GM19324 (cell line): ENCODE results near the gene ISY1.
"Not testable (repeated sequence)": the region's sequence is repeated elsewhere in the genome, so short reads cannot be mapped to it uniquely, and the experiment has no call there.

Source experiments
- ATAC-seq: cut with Tn5 transposase; IDR thresholded peaks from one replicate; pipeline ENCODE4 v1.9.1; 2021; ENCODE audit warnings: mild to moderate bottlenecking, moderate library complexity; ENCODE audit not compliant: unreplicated experiment, low FRiP score

Gene ISY1

DNA sequence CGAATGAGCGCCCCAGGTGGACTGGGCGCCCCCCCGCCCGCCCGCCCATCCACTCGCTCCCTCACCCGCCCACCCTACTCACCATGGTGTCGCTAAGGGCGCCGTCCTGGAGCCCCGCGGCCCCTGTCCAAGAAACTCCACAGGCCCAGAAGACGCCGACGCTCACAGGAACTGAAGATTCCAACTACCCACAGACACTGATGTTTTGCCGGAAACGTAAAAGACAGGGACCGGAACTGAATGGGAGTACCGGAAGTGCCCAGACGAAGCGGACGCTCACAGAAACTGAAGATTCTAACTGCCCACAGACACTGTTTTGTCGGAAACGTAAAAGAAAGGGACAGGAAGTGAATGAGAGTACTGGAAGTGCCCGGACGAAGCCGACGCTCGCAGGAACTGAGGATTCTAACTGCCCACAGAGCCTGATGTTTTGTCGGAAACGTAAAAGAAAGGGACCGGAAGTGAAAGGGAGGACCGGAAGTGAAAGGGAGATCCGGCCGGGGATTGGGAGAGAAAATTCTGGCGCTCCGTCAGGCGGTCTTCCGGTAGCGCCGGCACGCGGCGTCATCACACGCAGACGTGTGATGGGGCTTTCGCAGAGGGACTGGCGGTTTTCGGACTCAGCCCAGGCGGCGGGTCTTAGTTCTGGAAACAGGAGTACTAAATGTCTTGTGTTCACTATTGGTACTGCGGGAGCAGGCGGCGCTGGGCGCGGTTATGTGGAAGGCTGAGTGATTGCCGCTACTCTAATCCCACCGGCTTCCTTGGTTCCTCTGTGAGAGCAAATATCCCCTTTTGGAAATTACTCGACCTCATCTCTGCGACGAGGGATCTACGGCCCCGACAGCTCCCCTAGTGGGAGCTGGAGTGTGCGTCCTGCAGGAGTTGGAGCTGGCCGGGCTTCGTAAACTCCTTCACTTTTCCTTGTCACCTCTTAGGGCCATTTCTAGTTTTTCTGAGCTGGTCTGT lies at the start of gene ISY1:
Gene ISY1, minus strand, starts transcription at position 173 of the 969 bp plus-strand sequence. Its CDS starts 88 bp downstream, at position 85.
- ATAC-seq, result peak; percentile 89

DNA sequence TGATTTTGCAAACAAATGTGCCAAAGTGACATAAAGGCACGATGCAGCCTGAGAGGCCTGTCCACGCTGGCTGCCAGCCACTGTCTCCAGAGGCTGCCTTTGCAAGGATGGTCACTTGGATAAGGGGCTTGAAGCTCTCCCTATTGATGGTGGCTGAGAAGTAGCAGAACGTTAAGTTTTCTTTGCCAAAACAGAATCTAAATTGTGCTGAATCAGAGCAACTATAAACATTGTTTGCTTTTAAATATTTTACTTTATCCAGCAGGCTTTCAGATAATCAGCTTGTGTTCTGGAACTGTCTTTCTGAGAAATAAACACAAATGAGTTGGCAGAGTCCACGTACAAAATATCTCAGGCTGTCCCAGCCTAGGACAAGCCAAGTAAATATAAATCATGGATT lies 46.6 kb upstream of the ISY1 start:
- no peak for ATAC-seq

DNA sequence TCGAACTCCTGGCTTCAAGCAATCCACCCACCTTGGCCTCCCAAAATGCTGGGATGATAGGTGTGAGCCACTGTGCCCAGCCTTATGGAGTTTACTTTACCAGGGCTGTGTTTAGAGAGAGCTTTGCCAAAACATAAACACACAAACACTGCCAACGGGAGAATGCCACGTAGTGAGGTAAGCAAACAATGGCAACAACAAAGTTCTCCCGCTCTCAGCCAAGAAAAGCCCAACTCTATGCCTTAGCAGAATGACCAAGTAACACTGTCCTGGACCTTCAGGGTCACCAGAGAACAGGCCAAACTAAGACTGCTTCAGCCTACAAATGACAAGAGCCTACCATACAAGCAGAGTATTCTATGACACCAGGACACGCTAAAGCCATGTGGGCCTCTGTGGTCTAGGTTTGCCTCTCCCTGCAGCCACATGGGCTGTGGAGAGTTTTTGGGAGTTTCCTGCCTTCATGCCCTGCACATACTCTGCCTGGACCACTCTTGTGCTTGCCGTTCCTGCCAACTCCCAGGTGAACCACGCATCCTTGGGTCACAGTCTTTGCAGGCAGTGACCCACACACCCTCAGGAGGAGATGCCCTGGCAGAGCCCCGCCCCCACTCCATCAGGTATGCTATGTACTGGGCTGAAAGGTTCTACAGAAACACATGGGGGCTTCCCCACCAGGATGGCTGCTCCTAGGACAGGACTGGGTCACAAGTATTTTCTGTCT lies 44.4 kb upstream of the ISY1 start:
- ATAC-seq, result no peak

DNA sequence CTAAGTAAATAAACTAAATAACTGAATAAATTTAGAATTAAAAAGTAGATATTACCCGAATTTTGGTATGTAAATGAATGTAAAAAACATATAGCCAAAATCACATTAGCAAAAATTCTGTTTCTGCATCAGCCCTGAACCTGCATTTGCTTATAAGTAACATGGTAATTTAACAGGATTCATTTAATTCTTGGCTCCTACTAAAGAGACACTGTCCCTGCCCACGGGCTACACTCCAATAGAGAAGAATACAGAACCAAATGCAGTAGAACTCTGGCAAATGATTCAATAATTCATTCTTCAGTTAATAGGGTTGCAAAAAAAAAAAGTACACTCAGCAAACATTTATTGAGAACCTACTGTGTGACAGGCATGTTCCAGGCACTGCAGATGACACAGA lies 43.6 kb upstream of the ISY1 start:
- ATAC-seq, result no peak

DNA sequence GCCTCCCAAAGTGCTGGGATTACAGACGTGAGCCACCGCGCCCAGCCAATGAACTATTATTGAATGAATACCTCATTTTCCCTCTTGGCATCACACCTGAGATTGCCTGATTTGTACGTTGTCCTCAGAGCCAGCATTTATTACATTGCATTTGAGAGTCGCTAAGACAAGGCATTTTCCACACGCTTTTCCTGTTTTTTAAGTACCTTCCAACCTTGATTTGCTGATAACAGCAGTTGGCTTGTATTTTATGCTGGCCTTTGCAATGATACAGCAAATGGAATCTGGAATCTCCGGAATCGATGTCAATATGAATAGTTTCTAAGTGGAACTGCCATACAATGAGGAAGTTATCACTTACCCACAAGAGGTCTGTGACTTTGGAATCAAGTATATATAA lies 38.5 kb upstream of the ISY1 start:
- ATAC-seq, result no peak

DNA sequence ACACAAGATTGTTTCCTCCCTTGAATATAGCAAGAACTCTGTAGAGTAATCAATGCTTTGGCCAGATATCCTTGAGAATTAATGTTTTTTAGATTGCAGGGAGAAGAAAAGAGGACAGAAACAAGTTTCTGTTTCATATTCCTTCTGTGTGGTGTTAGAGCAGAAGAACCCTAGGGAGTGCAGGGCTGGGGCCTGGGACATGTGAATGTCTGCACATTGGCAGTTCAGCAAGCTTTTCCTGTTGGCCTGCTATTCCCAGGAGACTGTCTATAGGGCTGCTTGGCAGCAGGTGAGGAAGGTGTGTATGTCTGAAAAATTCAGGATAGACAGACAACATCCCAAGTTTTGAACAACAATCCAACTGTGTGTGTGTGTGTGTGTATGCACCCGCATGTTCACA lies 36.5 kb upstream of the ISY1 start:
- ATAC-seq, result no peak

DNA sequence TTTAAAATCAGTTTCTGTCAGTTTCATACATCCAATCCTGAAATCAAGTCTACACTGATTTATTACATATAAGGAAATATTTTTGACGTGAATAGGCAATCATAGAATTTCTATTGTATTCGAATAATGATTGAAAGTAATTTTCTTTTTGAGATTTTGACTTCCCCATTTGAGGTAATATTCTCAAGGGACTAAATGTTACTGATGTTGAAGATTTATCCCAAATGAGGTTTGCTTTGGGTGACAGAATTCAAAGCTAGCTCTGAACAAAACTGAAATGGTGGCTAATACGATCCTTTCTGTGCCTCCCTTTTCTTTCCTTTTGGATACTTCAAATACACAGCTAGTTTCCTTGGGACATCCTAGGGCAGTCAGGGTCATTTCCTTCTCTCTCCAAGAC lies 35.7 kb upstream of the ISY1 start:
- ATAC-seq, result no peak

DNA sequence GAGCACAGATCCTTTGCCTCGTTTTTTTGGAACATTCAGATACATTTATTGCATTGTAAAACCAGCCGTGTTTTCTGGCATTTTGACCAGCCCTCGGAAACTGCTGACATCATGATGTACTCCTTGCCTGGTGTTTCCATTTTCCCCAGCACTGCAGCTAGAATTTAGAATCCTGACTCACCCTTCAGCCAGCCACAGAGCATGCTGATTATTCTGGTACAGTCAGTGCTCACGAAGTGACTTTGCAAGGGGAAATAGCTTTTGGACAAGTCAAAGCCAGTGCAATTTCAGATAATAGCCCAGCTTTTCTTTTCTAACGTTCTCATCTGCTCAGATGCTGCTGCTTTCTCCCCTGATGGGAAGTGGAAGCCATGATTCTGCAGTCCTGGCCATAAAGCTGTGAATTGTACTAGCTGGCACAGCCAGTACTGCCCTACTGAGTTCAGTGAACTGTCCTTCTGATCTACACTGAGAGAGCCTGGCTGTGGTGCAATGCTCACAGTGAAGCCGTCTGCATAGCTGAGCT lies 34.9 kb upstream of the ISY1 start:
- no peak for ATAC-seq

DNA sequence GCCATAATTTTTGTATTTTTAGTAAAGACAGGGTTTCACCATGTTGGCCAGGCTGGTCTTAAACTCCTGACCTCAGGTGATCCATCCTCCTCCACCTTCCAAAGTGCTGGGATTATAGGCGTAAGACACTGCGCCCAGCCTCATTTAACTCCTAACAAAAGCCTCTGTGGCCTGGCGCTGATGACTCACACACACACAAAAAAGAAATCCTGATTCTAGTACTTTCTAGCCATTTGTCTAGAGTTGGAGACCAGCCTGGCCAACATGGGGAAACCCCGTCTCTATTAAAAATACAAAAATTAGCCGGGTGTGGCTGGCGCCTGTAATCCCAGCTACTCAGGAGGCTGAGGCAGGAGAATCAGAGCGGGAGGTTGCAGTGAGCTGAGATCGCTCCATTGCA lies 28.9 kb upstream of the ISY1 start:
- not testable (repeated sequence) for ATAC-seq

DNA sequence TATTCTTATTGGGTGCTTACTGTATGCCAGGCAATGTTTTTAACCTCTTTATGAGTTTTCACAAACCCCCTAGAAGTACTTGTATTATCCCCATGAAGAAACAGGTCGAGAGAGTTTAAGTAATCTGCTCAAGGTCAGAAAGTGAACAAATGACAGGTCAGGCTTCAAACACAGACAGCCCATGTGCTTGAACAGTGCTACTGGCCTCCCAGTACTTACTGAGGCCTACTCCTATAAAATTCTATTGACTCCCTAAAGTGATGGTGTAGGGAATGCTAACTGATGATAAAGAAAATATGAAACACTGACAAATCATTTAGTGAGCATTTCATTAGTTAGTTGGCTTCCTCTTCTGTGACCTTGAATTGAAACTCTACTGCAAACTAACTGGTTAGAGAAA lies 27.0 kb upstream of the ISY1 start:
- ATAC-seq, result no peak

DNA sequence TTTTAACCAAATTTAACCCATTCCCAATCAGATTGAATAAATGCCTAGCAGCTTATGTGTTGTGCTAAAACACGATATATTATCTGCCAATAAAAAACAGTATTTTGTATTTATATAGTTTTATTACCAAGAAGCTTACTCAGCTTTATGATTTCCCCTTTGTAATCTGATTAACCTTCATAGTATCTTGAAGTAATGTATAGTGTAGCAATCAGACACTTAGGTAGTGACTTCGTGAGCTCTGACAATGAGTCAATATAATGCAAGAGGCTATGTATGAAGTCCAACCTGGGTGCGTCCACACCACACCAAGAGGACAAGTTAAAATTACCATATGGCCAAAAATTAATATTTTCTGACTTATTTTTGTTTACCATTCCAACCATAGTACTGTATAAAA lies 24.9 kb upstream of the ISY1 start:
- ATAC-seq, result no peak

DNA sequence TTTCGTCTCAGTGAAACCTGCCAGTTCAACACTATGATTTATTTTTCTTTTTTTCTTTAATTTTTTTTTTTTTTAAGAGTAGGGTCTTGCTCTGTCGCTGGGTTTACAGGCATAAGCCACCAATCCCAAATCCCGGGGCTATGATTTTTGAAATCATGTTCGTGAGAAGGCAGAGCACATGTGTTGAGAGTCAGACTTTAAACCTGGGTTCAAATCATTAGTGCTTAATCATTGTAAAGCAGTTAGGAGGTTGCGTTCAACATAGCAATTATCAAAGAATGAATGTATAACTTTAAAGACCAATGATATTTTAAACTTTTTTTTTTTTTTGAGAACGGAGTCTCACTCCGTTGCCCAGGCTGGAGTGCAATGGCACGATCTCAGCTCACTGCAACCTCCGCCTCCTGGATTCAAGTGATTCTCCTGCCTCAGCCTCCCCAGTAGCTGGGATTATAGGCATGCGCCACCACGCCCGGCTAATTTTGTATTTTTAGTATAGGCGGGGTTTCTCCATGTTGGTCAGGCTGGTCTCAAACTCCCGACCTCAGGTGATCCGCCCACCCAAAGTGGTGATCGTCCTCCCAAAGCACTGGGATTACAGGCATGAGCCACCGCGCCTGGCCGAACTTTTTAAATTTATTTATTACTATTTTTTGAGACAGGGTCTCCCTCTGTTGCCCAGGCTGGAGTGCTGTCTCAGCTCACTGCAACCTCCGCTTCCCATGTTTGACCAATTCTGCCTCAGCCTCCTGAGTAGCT lies 24.1 kb upstream of the ISY1 start:
- ATAC-seq, result not testable (repeated sequence)

DNA sequence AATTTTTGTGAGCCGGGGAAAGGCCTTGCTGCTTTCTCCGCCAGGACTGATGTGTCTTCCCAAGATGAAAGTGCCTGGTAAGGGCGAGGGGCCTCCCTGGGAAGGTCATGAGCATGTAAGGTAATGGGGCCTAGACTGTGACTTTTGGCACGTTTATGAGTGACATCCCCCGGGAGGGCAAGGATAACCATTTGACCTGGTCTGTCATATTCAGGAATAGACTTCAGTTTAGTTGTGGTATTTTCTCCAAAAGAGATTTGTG lies 23.5 kb upstream of the ISY1 start:
- no peak for ATAC-seq

DNA sequence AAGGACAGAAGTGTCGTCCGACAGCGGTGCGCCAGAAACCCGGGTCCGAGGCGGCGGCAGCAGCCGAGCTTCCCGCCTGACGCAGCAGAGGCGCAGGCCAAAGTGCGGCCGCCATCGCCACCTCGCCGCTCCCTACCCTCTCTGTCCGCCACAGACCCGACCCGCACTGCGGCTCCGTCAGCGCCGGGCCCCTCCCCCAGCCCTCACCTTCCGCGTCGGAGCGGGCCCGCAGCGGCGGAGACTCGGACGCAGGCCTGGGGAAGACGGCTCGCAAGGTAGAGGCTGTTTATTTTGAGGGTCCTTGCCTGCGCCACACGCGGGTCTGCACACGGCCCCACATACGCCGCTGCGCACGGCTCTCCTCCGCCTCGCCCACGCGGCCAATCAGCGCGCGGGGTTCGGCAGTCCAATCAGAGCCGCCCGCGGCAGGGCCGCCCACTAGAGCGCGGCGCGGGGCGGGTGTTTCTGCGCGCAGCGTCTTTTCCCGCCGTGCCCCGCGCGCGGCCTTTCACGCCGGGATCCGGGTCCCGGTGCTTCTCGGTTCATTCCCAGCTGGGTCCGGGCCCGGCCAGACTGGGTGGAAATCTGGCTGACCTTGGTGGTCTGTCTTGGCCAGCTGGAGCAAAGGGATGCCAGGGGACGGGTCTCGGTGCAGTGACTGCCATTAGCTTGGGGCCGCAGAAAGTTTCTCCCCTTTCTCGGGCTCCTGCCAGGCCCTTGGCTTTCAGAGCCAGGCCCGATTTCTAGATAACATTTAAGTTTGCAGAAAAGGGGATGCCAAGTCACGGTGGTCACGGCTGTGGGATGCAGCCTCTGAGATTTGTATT lies 22.9 kb upstream of the ISY1 start, which contains the start of gene CNBP:
Gene CNBP, minus strand, starts transcription at position 328 of the 827 bp plus-strand sequence. CDS start 12,139 bp downstream, outside the sequence.
- ATAC-seq, result peak; percentile 96

DNA sequence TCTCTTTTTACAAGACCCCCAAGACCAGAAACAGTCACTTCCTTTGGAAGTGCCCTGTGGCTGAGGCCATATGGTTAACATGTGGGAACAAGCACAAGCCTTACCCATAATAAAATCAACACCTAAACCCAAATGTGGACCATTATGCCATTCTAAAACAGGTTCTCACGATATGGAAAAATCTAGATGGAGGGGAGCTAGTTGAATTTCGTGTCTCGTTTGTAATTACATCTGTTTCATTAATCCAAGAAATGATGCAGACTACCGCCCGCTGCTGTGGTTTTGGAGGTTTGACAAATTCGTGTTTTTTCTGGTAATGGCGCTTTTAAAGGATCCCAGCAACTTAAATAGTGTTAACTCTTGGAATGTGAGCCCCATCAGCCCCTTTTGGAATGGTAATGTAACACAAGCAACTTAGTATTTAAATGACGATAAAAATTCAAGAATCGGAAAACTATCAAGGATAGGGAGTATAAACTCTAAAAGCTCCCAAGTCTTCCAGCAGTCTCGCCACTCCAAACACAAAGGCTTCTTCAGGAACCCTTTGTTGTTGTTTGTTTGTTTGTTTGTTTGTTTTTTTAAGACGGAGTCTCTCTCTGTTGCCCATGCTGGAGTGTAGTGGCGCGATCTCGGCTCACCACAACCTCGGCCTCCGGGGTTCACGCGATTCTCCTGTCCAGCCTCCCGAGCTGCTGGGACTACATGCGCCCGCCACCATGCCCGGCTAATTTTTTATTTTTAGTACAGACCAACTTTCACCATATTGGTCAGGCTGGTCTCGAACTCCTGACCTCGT lies 21.7 kb upstream of the ISY1 start:
- ATAC-seq, result no peak

DNA sequence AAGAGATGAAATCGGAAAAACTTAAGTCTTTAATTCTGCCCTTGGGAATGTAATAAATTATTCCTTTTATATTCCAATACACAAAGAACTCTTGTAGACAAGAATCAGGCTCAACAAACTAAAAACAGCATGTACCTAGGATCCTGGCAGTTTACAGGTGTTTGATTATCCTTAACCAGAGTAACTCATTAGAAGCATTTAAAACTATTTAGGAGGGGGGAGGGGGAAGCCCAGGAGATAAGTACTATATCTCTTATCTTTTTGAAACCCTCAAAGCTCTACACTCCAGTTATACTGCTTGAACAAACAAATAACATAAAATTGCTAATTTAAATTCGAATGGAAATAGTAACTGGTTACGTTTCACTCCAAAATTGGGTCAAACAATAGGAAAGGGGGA lies 21.0 kb upstream of the ISY1 start:
- no peak for ATAC-seq

DNA sequence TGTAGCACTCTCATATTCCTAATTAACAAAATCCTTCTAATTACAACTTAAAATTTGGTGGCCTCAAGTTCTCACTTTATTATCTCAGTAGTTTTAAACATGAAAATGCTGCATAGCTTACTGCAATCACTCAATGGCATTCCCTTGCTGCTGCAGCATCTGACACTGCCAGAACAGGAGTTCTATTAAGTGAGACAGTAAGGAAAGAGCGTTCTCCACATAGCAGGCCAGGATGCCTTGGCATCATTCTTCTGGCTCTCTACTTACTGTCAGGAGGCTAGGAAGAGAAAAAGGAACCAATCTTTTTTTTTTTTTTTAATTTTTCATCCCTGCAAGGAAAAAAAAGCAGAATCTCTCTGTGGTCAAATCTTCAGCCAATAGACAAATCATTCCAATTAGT lies 19.6 kb upstream of the ISY1 start:
- no peak for ATAC-seq

DNA sequence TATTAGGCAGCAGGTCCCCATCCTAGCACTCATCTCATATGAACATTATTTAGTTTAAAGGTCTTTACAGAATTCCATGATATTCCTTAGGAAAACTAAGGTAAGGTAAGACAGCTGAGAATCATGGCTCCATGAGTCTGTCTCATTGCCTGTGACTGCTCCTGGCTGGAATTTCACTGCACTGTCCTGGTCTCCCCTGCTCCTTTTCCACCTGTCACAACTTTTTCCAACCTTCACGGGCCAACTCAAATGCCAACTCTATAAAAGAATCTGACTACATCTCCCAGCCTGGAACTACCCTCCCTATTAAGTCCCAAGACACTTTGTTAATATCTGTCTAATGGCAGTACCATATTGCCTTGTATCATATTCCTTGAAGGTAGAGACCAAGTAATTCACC lies 15.2 kb upstream of the ISY1 start:
- ATAC-seq, result no peak

DNA sequence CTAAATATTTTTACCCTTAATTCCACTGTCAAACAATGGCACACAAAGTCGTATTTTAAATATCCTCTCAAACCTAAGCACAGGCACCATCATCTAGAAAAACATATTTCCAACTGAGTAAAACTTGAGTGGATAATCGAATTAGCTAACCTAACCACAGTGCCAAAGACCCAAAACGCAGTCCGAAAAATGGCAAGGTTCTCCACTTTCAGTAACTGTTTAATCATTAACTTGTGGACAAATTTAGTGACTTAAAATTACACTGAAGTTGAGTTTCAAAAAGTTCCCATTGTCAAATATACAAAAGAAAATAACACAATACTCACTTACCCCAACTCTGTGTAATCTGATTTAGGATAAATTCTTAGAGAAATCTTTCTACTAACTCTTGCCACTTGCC lies 12.9 kb upstream of the ISY1 start:
- ATAC-seq, result no peak
